ENCODE measurements around the gene KITLG. TPM values are rescaled to one million over a fixed set of nuclear protein-coding genes. Genes with fewer than 3 reads are reported as not detected.

KITLG gene
- total RNA-seq, 1 experiment from 2014 or later, result 11.7 TPM

DNA sequence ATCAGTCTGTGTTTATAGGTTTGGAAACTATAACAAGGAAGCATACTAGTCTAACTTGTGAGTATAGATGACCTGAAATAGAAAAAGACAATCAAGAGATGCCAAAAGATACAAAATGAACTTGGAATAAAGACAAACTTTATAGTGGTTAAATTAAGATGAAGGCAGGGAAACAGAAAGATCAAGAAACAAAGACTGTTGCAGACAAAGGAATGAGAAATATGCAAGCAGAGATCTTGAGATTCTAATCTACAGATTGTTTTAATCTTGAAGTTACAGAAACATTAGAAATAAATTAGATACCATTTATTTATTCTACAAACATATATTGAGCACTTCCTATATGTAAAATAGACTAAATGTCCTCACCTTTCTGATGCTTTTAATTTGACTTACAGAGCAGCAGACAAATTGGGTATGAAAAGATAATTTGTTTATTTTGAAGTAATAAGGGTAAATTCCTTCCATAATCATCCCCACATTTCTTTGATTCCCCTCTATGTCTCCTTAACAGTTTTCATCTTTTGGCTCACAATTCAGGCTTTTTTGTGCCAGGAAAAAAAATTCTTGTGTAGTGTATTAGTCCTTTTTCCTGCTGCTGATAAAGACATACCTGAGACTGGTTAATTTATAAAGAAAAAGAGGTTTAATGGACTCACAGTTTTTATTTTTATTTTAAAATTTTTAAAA lies 134.4 kb downstream of the KITLG start:
- no peaks in the 10 kb centered on the region for H3K4me1 ChIP-seq (ENCODE audit: insufficient read depth, low read length)
- no peak for DNase-seq
- H3K4me1 Mint-ChIP-seq, result peaks cover 12% of the 10 kb centered on the region in 2 experiments
- H3K79me2 ChIP-seq (ENCODE audit: insufficient read depth, low read length), result no peaks in the 10 kb centered on the region
- no peak for TF ChIP-seq CTCF (conservative IDR thresholded peaks at IDR 0.05)
- no peak overlapping the region for H3K27ac ChIP-seq (ENCODE audit: insufficient read length, low read depth, low read length)
- H3K56ac ChIP-seq (ENCODE audit: insufficient read length, low read depth, low read length), result no peak overlapping the region
- H3K4me2 ChIP-seq (ENCODE audit: insufficient read depth, insufficient read length, low read length), result no peak overlapping the region
- H3K23me2 ChIP-seq (ENCODE audit: insufficient read length, low read depth, low read length, poor library complexity, severe bottlenecking), result no peaks in the 10 kb centered on the region
- H3K18ac ChIP-seq (ENCODE audit: insufficient read length, low read depth, low read length), result no peak overlapping the region
- H3K9me3 Mint-ChIP-seq, result peaks cover 0 to 5% of the 10 kb centered on the region in 2 experiments; a peak in 2 of 5 replicates
- H3K27ac Mint-ChIP-seq, result no peak overlapping the region
- H3K4ac ChIP-seq (ENCODE audit: low read depth, low read length), result no peak overlapping the region
- H3K79me1 ChIP-seq (ENCODE audit: insufficient read depth, low read depth, low read length, poor library complexity, severe bottlenecking), result no peaks in the 10 kb centered on the region
- no peak overlapping the region for H2BK5ac ChIP-seq (ENCODE audit: insufficient read length, low read length)
- H3K27me3 ChIP-seq (ENCODE audit: insufficient read depth, low read length), result no peaks in the 10 kb centered on the region
- no peaks in the 10 kb centered on the region for H3K27me3 Mint-ChIP-seq (ENCODE audit: low read depth)
- no peaks in the 10 kb centered on the region for H3K9me3 ChIP-seq (ENCODE audit: control insufficient read depth, low read depth, low read length)
- no peak overlapping the region for H2BK120ac ChIP-seq (ENCODE audit: low read depth, low read length, poor library complexity, severe bottlenecking)
- H2BK20ac ChIP-seq (ENCODE audit: low read depth, low read length, poor library complexity, severe bottlenecking), result no peak overlapping the region
- no peak overlapping the region for H2BK15ac ChIP-seq (ENCODE audit: low read depth, low read length)
- H3K4me3 Mint-ChIP-seq, result no peak overlapping the region
- no peaks in the 10 kb centered on the region for H4K20me1 ChIP-seq (ENCODE audit: control insufficient read depth, insufficient read depth, insufficient read length)
- no peak overlapping the region for H3T11ph ChIP-seq (ENCODE audit: low read length)
- H2BK12ac ChIP-seq (ENCODE audit: insufficient read length, low read depth, low read length), result no peak overlapping the region
- H4K8ac ChIP-seq (replicated peaks; ENCODE audit: insufficient read length, low read depth, low read length), result no peak overlapping the region
- no peak overlapping the region for H4K5ac ChIP-seq (ENCODE audit: insufficient read length, low read depth, low read length)
- no peak overlapping the region for H2AFZ ChIP-seq (ENCODE audit: low read length)
- H4K91ac ChIP-seq (ENCODE audit: insufficient read length, low read depth, low read length), result no peak overlapping the region
- H3K9ac ChIP-seq (ENCODE audit: extremely low read depth, insufficient read length, low read length), result no peak overlapping the region
- H3K23ac ChIP-seq (ENCODE audit: insufficient read length, low read depth, low read length), result no peak overlapping the region
- no peak overlapping the region for H2AK5ac ChIP-seq (ENCODE audit: insufficient read length, low read length)
- no peak overlapping the region for H3K14ac ChIP-seq (ENCODE audit: insufficient read depth, low read length)
- no peaks in the 10 kb centered on the region for H3K36me3 Mint-ChIP-seq (ENCODE audit: insufficient read depth in 1 of 3, low read depth in 3 of 3)

All from H9 (cell line).